GM12878 (cell line): Measurements from ENCODE around the gene SLC6A12. TPM values are rescaled to one million over a fixed set of nuclear protein-coding genes. Genes with fewer than 3 reads are reported as not detected.

Source experiments
- ATAC-seq: fragments of 200-7000 bp; cut with Tn5 transposase; 3 replicates; pipeline ENCODE4 v1.9.1; 2020; ENCODE audit warnings: mild to moderate bottlenecking, moderate library complexity
- BruUV-seq: library from RNA; stranded (reverse); fragments of 400-500 nt; replicated peaks from 2 replicates; lab custom pipeline; 2021; lab: Mats Ljungman, UMichigan
- CTCF ChIA-PET: fragments of 300-600 bp; sonication (Branson Sonifier 250); formaldehyde crosslinking; extraction: SDS; loops from one replicate; lab custom pipeline; 2021; ENCODE audit warnings: inconsistent platforms; lab: Yijun Ruan, JAX
- POLR2A ChIA-PET: fragments of 350-600 bp; formaldehyde crosslinking; extraction: SDS; loops from one replicate; lab custom pipeline; 2021; ENCODE audit warnings: inconsistent platforms; lab: Charles Lee
- RAD21 ChIA-PET: fragments of 300-600 bp; sonication (Branson Sonifier 250); formaldehyde crosslinking; loops from one replicate; lab custom pipeline; 2023; ENCODE audit warnings: antibody characterized with exemption; ENCODE audit not compliant: unreplicated experiment; lab: Charles Lee
- SMC1A ChIA-PET: fragments of 300-600 bp; sonication (Branson Sonifier 250); formaldehyde crosslinking; loops from one replicate; lab custom pipeline; 2023; ENCODE audit not compliant: unreplicated experiment, uncharacterized antibody; lab: Charles Lee
- DNase-seq: peaks from one replicate; pipeline ENCODE4 v3.0.0-alpha.2; 2011; ENCODE audit warnings: low read depth, low spot score
- FAIRE-seq: peaks from 3 replicates; lab custom pipeline; 2011; peaks lifted over from hg19 to GRCh38; lab: Jason Lieb, UNC
- H2AFZ ChIP-seq: 2 replicates; pipeline ENCODE4 v1.6.0; 2011; ENCODE audit warnings: low read depth, low read length, control low read depth; ENCODE audit not compliant: control insufficient read depth
- H3K27ac ChIP-seq: 2 replicates; pipeline ENCODE4 v1.5.1; 2011; ENCODE audit warnings: control low read depth; ENCODE audit not compliant: control insufficient read depth, insufficient read depth
- H3K27me3 ChIP-seq, 2 experiments: replicated peaks in 1 of 2; 2 replicates each; pipeline versions ENCODE4 v1.6.0 to v1.6.1; 2011; ENCODE audit warnings: low read length in 1 of 2; ENCODE audit not compliant: control insufficient read depth in 2 of 2, insufficient read depth in 2 of 2
- H3K36me3 ChIP-seq, 2 experiments: 2 replicates each; pipeline ENCODE4 v1.5.1; 2011; ENCODE audit warnings: low read length in 1 of 2; ENCODE audit not compliant: control insufficient read depth in 2 of 2, insufficient read depth in 2 of 2
- H3K4me1 ChIP-seq: 2 replicates; pipeline ENCODE4 v1.6.1; 2011; ENCODE audit warnings: mild to moderate bottlenecking, low read length, moderate library complexity, mixed read lengths; ENCODE audit not compliant: control insufficient read depth, insufficient read depth
- H3K4me2 ChIP-seq: 2 replicates; pipeline ENCODE4 v1.6.0; 2011; ENCODE audit warnings: control low read depth; ENCODE audit not compliant: control insufficient read depth, insufficient read depth
- H3K4me3 ChIP-seq: fragments of 200-600 bp; sonication (generic); 2 replicates; pipeline ENCODE4 v1.5.1; 2016
- H3K79me2 ChIP-seq: 2 replicates; pipeline ENCODE4 v1.6.0; 2011; ENCODE audit warnings: low read length; ENCODE audit not compliant: control insufficient read depth, insufficient read depth
- H3K9ac ChIP-seq: 2 replicates; pipeline ENCODE4 v1.8.0; 2011; ENCODE audit warnings: low read length, control low read depth, mixed read lengths; ENCODE audit not compliant: control insufficient read depth, insufficient read depth
- H3K9me3 ChIP-seq: replicated peaks from 3 replicates; pipeline ENCODE4 v1.5.1; 2011; ENCODE audit warnings: mild to moderate bottlenecking, low read length; ENCODE audit not compliant: control insufficient read depth, insufficient read depth
- H4K20me1 ChIP-seq: 2 replicates; pipeline ENCODE4 v1.6.0; 2011; ENCODE audit not compliant: control insufficient read depth, insufficient read depth
- CBX5 ChIP-seq: sonication (generic); IDR thresholded peaks from 2 replicates; pipeline ENCODE4 v1.6.1; 2016; ENCODE audit warnings: low read depth, moderate library complexity, mild to moderate bottlenecking, inconsistent platforms
- CREM ChIP-seq: IDR thresholded peaks from 2 replicates; pipeline ENCODE4 v1.6.1; 2014; ENCODE audit warnings: antibody characterized with exemption, low read depth
- EP300 ChIP-seq, 2 experiments: fragments of 150-350 bp in 1 of 2; IDR thresholded peaks; 2 replicates each; pipeline ENCODE4 v1.6.1; 2011 to 2012; ENCODE audit warnings: low read depth in 2 of 2, low read length in 2 of 2, borderline replicate concordance in 1 of 2, improper control_type of control experiment in 1 of 2, inconsistent platforms in 1 of 2; ENCODE audit not compliant: control insufficient read depth in 1 of 2
- KAT2A ChIP-seq: conservative IDR thresholded peaks from 2 replicates; pipeline ENCODE4 v1.6.1; 2011; ENCODE audit warnings: low read depth, low read length; ENCODE audit not compliant: control insufficient read depth
- MEF2A ChIP-seq: IDR thresholded peaks from 2 replicates; pipeline ENCODE4 v1.6.1; 2011; ENCODE audit warnings: low read depth, mild to moderate bottlenecking, low read length, moderate library complexity; ENCODE audit not compliant: insufficient read depth
- NR2C1 ChIP-seq: fragments of 450-650 bp; IDR thresholded peaks from 2 replicates; pipeline ENCODE4 v1.6.1; 2017; ENCODE audit warnings: antibody characterized with exemption, mild to moderate bottlenecking, moderate library complexity
- PAX5 ChIP-seq: IDR thresholded peaks from 2 replicates; pipeline ENCODE4 v1.6.1; 2011; ENCODE audit warnings: low read depth, low read length, borderline replicate concordance
- RBBP5 ChIP-seq: fragments of 200-600 bp; sonication (generic); conservative IDR thresholded peaks from 2 replicates; pipeline ENCODE4 v1.6.1; 2016
- RUNX3 ChIP-seq: IDR thresholded peaks from 2 replicates; pipeline ENCODE4 v1.6.1; 2012; ENCODE audit warnings: low read length, inconsistent platforms
- SMAD5 ChIP-seq: IDR thresholded peaks from 2 replicates; pipeline ENCODE4 v1.6.1; 2016; ENCODE audit warnings: antibody characterized with exemption, low read depth
- SMC3 ChIP-seq: IDR thresholded peaks from 2 replicates; pipeline ENCODE4 v1.6.1; 2011; ENCODE audit warnings: low read length, improper control_type of control experiment, borderline replicate concordance
- SREBF2 ChIP-seq: IDR thresholded peaks from 2 replicates; pipeline ENCODE4 v1.6.1; 2012; ENCODE audit warnings: mild to moderate bottlenecking, low read length
- WGBS: methylation state at CpG from one replicate; pipeline ENCODE4 v1.1.6; 2016; ENCODE audit warnings: low lambda C conversion rate; ENCODE audit not compliant: insufficient replicate concordance, insufficient coverage; ENCODE audit errors: missing lambda C conversion rate; 5-methylcytosine and 5-hydroxymethylcytosine counted together
- in situ Hi-C: fragments of 300-500 bp; cut with MboI; formaldehyde crosslinking; loops from 9 replicates; pipeline ENCODE4 v1.14.3; 2018; ENCODE audit warnings: mixed read lengths
- intact Hi-C: fragments of 100-400 bp; cut with micrococcal nuclease; formaldehyde crosslinking; loops from one replicate; pipeline ENCODE4 v1.14.2; 2022; ENCODE audit not compliant: unreplicated experiment
- polyA plus RNA-seq, 11 experiments: library from polyadenylated mRNA; depleted of rRNA in 4 of 11; unstranded in 6 of 11; stranded (reverse) in 5 of 11; fragments of >200 nt; fragmentation: Nextera tagmentation in 4 of 11; fragmentation: Illumina TruSeq in 1 of 11; extraction: Ambion mirVana in 4 of 11; extraction: Trizol in 1 of 11; gene quantifications; 1 replicate in 1 of 11; 2 replicates in 10 of 11; pipeline versions ENCODE4 v1.2.1 to v1.2.3, GENCODE V29; 2011 to 2016; ENCODE audit warnings: inconsistent platforms in 2 of 11, missing spikeins in 2 of 11, low read depth in 1 of 11
- total RNA-seq, 4 experiments: library from RNA; depleted of rRNA in 3 of 4; stranded (reverse); fragments of >200 nt in 3 of 4; fragmentation: Illumina TruSeq in 1 of 4; extraction: Trizol in 1 of 4; gene quantifications; 2 replicates each; pipeline versions ENCODE4 v1.2.1 to v1.2.3, GENCODE V29; 2013 to 2021
- TF ChIP-seq, protein P1 (sequence below): fragments of 450-650 bp; IDR thresholded peaks from 2 replicates; pipeline ENCODE4 v1.6.1; 2018; ENCODE audit warnings: borderline replicate concordance, mild to moderate bottlenecking; ENCODE audit not compliant: partially characterized antibody
- TF ChIP-seq, protein P2 (sequence below): IDR thresholded peaks from 2 replicates; pipeline ENCODE4 v1.6.1; 2012; ENCODE audit warnings: low read depth, low read length, improper control_type of control experiment

Gene SLC6A12
- total and polyA plus RNA-seq, 10 of the 15 experiments (the other 5 are each of a cell fraction or from before 2014, with no cell fraction given), result 0.06 to 0.11 (median 0.07) TPM; not detected in 7

DNA sequence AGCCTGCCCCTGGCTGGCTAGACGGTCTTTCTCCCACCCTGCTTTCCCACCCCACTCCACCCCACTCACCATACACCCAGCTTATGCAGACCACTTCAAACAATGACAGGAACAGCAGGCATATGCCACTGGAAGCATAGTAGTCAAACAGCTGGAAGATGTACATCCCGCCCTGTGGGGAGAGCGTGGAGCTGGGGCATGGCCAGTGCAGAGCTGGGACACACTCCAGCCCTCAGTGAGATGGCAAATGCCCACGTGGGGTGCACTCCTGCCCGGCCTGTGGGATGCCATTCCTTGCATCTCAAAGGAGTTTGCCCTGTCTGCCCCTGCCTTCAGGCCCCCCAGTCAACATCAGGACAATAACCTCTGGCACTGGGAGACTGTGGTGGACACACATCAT is 18.8 kb downstream of the SLC6A12 start:
- in situ Hi-C loops (no loop called here), intact Hi-C loops (no loop called here)
- Histone ChIP-seq H2AFZ (no peak overlapping the region), H4K20me1 (no peaks in the 10 kb centered on the region), H3K4me2 (no peak overlapping the region), H3K9me3 (no peaks in the 10 kb centered on the region), H3K27ac (no peak overlapping the region), H3K27me3 (peaks cover 0 to 2% of the 10 kb centered on the region in 2 experiments; a peak in 2 of 4 replicates), H3K79me2 (no peaks in the 10 kb centered on the region), H3K9ac (no peak overlapping the region), H3K4me1 (no peaks in the 10 kb centered on the region), H3K4me3 (no peak overlapping the region), H3K36me3 (no peaks in the 10 kb centered on the region)
- DNase-seq (no peak), ATAC-seq (no peak), FAIRE-seq (no peak)
- ChIA-PET POLR2A (no interaction called here), RAD21 (no interaction called here), CTCF (interaction anchor here (0.6 kb wide), 1 partner anchor 25 kb away, joined by 4 read pairs; no protein-coding TSS in a partner anchor), SMC1A (no interaction called here)
- TF ChIP-seq RUNX3 (no peak), PAX5 (no peak), SMC3 (no peak)
- TF ChIP-seq, protein P1, sequence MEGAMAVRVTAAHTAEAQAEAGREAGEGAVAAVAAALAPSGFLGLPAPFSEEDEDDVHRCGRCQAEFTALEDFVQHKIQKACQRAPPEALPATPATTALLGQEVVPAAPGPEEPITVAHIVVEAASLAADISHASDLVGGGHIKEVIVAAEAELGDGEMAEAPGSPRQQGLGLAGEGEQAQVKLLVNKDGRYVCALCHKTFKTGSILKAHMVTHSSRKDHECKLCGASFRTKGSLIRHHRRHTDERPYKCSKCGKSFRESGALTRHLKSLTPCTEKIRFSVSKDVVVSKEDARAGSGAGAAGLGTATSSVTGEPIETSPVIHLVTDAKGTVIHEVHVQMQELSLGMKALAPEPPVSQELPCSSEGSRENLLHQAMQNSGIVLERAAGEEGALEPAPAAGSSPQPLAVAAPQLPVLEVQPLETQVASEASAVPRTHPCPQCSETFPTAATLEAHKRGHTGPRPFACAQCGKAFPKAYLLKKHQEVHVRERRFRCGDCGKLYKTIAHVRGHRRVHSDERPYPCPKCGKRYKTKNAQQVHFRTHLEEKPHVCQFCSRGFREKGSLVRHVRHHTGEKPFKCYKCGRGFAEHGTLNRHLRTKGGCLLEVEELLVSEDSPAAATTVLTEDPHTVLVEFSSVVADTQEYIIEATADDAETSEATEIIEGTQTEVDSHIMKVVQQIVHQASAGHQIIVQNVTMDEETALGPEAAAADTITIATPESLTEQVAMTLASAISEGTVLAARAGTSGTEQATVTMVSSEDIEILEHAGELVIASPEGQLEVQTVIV, result no peak
- 32% methylated on average over 5 of the region's 5 CpGs for WGBS
- no TSS peak for BruUV-seq

GRCh38 chr12:194276-194675 is 19.7 kb downstream of the SLC6A12 start:
- Histone ChIP-seq H3K4me3 (no peak overlapping the region), H3K4me1 (no peaks in the 10 kb centered on the region), H3K27me3 (peaks cover 0 to 2% of the 10 kb centered on the region in 2 experiments; a peak in 2 of 4 replicates), H2AFZ (no peak overlapping the region), H3K36me3 (no peaks in the 10 kb centered on the region), H4K20me1 (no peaks in the 10 kb centered on the region), H3K9ac (no peak overlapping the region), H3K9me3 (no peaks in the 10 kb centered on the region), H3K4me2 (no peak overlapping the region), H3K79me2 (no peaks in the 10 kb centered on the region), H3K27ac (no peak overlapping the region)
- in situ Hi-C loops (no loop called here), intact Hi-C loops (no loop called here)
- SMC1A ChIA-PET, result no interaction called here
- no peak for FAIRE-seq
- BruUV-seq, result no TSS peak
- DNase-seq, result no peak
- TF ChIP-seq SREBF2 (no peak), CBX5 (no peak), KAT2A (no peak), RBBP5 (no peak), MEF2A (no peak), SMAD5 (no peak), NR2C1 (no peak), CREM (no peak), EP300 (IDR thresholded peaks at IDR 0.05; ENCODE audit: borderline replicate concordance in 1 of 2, control insufficient read depth in 1 of 2, low read depth in 2 of 2, low read length in 2 of 2) (no peak)
- TF ChIP-seq, protein P2, sequence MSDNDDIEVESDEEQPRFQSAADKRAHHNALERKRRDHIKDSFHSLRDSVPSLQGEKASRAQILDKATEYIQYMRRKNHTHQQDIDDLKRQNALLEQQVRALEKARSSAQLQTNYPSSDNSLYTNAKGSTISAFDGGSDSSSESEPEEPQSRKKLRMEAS, result no peak
- ATAC-seq, result no peak
- 52% methylated on average over 7 of the region's 7 CpGs for WGBS
- RAD21 ChIA-PET, result no interaction called here
- CTCF ChIA-PET, result interaction anchor here (0.6 kb wide), 1 partner anchor 26 kb away, joined by 4 read pairs; no protein-coding TSS in a partner anchor
- POLR2A ChIA-PET, result no interaction called here
